ENCODE results near the gene PIK3R6.

PIK3R6 gene, protein sequence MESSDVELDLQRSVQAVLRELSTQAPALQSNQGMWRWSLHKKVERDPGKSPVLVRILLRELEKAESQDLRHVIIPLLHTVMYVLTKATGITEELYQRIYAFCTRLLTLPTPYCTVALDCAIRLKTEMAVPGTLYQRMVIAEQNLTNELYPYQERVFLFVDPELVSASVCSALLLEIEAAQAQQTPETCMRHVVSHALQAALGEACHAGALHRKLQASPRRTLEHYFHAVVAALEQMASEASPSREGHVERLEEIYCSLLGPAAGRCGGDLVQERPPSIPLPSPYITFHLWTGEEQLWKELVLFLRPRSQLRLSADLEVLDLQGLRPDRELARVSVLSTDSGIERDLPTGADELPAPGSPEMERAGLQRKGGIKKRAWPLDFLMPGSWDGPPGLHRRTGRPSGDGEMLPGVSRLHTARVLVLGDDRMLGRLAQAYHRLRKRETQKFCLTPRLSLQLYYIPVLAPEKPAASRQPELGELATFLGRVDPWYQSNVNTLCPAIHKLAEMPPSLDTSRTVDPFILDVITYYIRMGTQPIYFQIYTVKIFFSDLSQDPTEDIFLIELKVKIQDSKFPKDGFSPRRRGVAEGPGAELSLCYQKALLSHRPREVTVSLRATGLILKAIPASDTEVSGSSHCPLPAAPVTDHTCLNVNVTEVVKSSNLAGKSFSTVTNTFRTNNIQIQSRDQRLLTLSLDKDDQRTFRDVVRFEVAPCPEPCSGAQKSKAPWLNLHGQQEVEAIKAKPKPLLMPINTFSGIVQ

DNA sequence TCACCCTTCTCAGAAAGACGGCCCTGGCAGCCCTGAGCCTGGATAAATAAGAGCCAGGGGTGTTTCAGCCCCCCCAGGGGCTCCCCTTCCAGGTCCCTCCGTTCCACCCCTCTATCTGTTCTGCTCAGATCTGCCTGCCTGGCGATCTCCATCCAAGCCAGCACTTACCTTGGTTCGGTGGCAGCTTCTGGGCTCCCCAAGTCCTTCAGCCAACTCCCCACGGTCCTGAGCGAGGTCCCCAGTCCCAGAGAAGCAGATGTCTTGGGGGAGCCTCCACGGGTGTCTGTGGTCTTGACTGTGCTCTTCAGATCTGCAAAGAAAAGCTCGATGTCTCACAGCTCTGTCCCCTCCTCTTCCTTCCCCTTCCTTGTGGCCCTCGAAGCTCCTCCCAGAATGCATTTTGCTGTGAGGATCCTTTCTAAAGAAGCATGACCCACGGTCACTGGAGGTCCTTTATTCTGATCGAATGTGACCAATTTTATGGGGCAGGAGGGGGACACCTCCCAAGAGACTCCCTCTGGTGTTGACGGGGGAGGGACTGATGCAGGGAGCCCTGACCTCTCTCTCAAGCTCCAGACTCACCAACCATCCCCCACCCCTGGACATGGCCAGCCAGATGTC, at the start of gene PIK3R6:
Gene PIK3R6, minus strand, starts transcription at position 314 of the 621 bp plus-strand sequence. CDS start 17,880 bp downstream, outside the sequence.
- no peak for DNase-seq (ENCODE audit: low read depth)

DNA sequence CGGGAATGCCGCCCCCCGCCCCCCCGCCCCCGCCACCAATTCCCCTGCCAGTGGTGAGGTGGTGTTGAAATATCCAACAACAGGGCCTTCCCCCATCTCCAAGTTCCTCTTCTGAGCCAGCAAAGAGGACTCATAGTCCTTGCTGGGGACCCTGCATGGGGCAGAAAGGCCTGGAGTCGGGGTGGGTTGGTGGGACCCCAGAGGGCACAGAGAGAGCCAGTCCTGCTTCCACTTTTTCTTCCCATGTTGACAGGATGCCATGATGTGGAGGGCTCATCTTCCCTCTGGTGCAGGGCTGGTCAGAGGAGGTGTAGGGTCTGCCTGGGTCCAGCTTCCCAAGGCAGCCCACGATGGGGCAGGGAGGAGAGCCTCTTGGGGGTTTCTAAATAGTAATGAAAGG, 49.0 kb upstream of the PIK3R6 start:
- no peak for DNase-seq (ENCODE audit: low read depth)

DNA sequence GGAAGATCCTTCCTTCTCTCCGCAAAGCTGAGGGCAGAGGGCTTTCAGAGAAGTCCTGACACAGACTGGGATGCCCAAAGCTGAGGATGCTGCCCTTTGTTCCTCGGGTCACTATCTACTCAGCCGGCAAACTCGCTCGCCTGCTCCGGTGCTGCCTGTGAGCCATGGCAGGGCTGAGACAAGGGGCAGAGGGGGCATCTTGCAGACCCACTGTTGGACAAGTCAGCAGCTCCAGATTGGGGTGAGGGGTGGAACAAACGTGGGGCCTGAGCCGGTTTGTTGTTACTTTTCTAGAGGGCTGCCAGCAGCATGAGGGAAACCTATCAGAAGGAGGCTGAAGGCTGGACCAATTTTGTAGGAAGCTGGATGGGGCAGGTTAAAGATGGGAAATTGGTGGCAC, 47.1 kb upstream of the PIK3R6 start:
- DNase-seq (ENCODE audit: low read depth) = no peak

DNA sequence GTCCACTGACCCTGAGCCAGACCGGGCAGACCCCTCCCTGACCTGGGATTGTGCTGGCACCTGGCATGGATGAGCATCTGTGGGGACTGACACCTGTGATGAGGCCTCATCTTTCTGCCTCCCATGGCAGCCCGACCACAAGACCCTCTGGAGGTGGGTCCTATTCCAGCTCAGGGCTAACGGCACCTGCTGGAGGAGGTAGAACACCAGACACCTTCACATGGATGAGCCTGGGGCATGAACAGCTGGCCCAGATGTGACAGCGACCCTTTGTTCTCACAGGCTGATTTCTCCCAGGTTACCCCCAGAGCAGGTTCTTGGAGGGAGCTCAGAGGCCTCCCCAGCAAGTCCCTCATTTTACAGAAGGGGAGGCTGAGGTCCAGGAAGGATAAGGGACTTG, 46.4 kb upstream of the PIK3R6 start:
- no peak for DNase-seq (ENCODE audit: low read depth)

DNA sequence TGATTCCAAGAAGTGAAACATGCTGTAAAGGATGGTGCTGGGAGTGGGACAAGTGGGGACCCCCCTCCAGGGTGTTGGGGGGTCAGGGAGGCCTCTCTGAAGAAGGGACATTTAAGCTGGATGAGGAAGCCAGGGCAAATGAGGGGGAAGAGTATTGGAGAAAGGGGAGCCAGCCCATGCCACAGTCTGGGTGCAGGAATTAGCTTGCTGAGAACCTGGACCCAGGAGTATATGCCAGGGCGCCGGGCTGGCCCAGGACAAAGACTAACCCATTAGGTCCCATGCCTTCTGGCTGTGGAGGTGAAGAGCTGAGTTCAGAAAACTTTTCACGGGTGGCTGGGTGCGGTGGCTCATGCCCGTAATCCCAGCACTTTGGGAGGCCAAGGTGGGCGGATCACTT, 45.6 kb upstream of the PIK3R6 start:
- no peak for DNase-seq (ENCODE audit: low read depth)

DNA sequence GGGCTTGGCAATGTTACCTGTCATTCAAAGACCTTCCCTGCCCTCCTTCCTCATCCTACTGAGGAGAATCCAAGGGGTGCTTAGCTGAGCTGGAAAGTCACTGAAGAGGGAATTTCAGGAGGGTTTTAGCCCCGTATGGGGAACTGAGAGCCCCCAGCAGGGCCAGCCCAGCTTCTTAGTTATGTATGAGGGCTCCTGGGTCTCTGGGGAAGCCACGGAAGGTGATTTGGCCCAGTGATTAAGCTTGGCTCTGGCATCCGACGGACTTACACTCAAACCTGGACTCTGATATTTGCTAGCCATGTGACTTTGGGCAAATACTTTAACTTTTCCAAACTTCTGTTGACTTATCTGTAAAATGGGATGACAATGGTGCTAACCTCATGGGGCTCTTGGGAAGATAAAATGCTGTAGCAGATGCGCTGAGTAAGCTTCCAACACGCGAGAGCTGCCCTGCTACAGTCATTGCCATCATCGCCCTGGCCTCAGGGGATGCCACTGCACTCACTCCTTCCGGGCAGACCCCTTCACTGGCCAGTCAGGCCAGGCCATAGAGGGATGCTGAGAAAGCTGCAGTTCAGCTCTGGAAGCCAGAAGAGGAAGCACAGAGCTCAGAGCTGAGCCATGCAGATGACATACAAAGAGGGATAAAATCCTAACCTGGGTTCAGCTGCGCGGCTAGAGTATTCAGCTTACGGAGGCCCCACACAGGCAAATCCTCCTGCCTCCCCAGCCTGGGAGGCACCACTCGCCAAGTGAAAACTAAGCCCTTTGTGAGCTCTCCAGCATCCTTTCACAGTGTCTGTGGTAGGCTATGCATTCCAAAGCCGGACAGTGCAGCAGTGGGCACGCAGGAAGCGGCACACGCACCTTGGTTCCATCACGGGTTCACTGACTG, 44.9 kb upstream of the PIK3R6 start:
- DNase-seq (ENCODE audit: low read depth) = no peak

DNA sequence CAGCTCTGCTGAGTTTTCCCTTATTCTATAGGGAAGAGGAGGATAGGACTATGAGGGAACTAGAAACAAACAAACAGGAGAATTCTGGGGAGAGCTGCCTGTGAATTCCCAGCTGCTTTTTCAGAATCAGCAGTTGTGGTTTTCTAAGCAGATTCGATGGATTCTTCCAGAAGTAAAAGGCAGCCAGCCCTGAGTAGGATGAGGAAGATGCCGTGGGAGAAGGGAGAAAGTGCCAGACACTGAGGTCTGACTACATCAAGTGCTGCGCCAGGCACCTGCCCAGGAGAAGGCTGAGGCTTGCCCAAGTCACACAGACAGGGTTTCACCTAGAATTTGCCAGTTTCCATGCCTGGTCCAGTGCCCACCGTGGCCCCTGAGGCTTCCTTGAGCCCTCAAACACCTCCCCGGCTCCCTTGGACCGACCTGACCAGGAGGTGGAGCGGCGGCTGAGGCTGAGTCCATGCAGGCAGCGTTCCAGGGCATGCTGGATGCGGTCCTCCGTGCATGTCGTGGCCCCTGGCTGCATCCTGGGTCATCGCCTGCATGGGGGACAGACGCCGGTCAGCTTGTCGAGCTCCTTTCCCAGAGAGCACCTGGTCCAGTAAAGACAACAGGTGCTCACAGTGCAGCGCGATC, 43.6 kb upstream of the PIK3R6 start:
- no peak for DNase-seq (ENCODE audit: low read depth)

DNA sequence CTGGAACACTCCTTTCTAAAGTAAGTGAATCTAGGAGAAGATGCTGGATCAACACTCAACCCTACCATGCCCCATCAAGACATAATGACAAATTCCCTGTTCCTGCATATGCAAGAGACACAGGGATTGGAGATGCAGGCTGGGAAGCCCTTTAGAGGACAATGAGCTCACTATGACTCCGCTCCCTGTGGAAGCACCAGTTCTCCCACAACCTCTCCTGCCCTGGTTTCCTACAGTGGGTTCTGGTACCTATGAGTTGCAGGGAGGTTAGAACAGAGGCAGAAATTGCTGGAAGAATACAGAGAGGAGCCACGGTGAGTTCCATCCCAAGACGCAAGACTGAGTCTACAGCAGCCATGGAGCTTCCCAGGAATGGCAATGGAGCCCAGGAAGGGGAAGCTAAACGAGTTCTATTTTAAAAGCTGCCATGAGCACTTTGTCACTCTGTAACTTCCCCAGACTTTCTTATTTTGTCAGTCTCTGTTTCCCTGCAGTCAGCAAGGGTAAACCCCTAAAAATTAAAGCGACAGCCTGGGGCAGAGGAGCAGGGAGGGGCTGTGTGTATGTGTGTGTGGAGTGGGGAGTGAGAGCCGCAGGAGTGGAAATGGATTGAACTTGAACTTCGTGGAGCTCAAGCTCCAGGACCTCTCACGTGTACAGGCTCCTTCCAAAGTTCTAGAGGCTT, 42.3 kb upstream of the PIK3R6 start:
- DNase-seq (ENCODE audit: low read depth) = no peak

DNA sequence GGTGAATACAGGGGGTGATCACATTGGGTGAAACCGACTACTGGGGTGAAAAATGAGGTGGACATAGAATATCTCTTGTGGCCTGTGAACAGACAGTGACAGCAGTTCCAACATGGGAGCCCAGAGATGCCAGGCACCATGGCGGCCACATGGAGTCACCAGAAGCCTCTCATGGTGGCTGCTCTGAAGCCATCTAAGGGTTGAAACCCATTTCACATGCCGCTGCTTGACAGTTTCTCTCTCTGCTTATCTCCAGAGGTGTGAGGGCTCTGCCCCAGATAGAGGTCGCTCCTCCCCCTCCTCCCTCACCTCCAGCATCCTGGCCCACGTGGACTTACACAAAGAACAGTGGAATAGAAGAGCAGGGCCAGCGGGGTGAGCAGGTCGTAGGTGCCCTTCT, 37.9 kb upstream of the PIK3R6 start:
- DNase-seq (ENCODE audit: low read depth) = no peak

DNA sequence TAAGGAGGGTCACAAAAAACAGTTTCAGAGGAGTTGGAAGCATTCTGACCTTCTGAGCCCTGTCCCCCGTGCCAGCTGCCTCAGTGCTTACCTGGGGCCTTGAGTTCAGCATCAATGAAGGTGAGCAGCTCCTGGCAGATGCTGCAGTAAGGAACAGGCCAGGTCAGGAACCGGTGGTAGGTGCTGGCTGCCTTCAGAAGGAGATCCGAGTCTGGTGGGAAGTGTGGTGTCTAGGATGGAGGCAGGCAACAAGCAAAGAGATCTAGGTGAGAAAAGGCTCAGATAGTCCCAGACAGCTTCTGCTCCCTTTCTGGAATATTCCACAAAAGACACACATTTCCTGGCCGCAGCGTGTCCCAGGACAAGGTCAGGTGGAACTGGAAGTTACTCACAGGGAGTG, 37.2 kb upstream of the PIK3R6 start:
- no peak for DNase-seq (ENCODE audit: low read depth)

DNA sequence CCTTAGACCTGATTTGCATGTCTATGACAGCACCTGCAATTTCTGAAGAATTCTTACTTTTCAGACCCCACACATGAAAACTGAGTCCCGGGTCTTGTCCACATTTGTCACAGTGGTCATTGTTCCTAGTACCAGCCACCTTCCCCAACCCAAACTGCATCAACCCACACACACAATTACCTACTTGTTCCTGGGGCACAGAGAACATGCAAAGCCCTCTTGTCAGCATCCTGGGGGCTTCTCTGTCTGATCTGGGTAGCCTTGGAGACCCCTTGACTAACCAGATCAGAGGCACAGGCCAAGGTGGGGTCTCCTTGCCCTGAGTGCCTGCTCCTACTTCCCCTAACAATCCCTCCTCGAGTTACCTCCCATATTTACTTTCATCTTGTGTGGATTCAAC, 36.7 kb upstream of the PIK3R6 start:
- no peak for DNase-seq (ENCODE audit: low read depth)

DNA sequence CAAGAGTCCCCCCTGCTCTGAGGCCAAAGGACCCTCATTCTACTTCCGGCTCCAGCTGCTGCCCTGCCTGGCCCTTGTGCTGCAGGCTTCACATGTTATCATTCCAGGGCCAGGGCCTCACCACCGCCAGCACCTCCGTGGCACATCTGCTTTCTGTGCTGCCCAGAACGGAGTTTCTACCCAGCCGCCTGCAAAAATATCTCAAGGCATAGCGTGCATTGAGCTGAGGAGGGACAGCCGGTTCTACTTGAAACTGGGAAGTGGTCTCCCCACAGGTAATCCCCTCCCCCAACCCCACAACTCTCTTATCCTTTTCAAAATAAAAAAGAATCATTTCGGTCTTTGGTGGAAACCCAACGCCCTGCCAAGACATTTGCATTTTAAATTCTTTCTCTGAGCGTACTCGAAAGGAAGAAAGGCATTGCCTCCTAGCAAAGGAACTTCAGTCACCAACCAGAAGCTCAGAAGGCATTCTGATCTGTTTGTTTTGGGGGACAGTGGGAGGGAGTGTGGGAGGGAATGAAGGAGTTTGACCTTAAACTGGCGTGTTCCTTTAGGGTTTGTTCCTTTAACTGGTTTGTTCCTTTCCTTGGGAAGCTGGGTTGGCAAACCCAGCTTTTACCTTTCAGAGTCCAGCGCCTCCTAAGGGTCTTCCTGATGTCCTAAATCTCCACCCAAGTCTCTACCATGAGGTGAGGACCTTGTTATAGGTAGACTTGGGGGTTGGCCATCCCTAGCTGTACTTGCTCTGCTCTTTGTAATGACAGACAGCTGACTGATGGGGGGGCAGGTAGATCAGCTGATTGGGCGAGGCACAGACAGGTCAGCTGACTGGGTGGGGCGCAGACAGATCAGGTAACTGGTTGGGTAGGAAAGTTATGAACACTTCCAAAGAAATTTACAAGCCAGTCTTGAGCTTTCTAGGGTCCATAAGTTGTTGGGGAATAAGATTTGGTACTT, 33.4 kb upstream of the PIK3R6 start:
- DNase-seq (ENCODE audit: low read depth) = no peak

DNA sequence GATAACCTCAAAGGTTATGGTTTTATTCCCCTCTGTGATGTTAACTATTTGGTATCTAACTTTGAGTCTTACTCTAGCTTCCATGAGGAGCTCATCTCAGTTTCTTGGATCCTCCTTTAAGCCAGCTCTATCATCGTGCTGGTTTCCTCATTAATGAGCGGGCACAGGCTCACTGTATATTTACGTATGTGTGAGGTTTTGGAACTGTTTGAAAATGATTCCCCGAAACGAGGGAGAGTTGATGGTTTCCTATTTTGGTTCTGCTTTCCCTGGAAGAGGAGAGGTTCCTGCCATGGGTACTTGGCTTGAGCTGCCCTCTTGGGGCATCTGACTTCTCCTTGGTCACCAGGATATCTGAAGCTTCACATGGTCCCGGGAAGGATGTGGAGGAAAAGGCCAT, 32.7 kb upstream of the PIK3R6 start:
- no peak for DNase-seq (ENCODE audit: low read depth)

DNA sequence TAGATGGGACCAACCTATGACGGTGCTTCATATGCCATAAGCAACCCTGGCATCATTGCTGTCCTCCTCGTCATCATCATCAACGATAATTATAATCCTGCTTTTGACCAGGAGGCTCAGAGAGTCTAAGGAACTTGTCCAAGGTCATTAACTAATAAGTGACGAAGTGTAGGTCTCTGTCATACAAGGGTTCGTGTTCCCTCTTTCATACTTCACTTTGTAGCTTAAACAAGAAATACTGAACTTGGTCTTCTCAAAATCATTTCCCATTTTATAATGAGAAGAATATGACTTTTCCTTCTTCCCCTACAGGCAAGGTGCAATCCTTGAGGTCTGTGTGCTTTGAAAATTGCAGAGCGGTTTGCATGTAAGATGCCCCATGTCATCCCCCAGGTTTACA, 31.2 kb upstream of the PIK3R6 start:
- DNase-seq (ENCODE audit: low read depth) = no peak

DNA sequence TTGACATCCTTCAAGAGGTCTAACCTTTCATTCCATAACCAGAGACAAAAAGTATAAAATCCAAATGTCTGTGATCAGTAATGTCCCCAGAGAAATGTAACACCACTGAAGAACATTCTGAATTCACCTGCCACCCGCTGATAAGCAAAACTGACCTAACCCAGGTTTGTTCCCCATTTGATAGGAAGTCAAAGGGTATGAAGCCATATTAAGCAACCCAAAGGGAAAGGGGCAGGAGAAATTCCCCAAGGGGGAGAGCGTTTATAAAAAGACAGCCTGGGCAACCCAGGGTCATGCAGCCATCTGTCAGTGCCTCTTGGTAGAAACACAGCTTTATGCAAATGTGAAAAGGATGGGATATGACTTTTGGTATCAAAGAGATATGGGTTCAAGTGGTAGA, 30.7 kb upstream of the PIK3R6 start:
- no peak for DNase-seq (ENCODE audit: low read depth)

DNA sequence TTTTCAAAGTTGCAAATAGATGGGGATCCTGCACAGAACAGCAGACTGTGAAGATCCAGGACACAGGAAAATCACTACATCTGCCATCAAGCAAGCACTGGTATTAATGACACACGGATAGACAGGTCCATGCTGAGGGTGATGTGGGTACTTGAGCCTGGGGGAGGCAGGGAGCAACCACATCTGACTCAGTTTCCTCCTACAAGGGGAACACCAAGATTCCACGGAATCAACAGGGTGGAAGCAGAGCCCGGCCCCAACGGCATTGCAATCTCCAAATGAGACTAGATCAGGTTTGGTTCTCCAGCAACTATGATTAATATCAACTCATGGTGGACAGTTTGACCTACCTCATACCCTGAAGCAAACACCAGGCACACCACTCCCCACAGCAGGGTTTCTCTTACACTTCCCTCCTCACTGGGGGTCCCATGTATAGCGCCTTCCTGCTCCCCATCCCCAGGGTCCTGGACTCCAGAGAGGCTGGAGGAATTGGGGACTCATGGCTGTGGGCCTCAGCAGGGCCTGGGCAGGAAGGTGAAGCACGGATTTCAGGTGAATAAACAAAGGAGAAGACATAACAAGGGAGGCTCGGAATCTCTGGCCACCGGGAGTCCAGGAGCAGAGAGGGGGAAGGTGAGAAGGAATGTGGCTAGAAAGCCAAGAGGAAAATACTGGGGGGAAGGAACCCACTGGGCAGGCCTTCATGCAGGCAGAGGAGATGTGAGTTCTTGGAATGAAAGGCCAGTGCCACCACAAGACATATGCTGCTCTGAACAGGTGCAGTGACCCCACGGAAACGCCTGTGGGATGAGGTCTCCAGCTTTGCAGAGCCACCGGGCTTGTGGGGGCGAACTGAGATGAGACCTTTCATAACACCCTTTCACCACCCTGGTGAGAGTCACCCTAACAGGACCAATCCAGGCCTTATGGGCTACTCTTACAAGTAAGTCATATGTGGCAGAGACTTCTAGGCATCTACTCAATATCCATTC, 29.5 kb upstream of the PIK3R6 start:
- DNase-seq (ENCODE audit: low read depth) = no peak

DNA sequence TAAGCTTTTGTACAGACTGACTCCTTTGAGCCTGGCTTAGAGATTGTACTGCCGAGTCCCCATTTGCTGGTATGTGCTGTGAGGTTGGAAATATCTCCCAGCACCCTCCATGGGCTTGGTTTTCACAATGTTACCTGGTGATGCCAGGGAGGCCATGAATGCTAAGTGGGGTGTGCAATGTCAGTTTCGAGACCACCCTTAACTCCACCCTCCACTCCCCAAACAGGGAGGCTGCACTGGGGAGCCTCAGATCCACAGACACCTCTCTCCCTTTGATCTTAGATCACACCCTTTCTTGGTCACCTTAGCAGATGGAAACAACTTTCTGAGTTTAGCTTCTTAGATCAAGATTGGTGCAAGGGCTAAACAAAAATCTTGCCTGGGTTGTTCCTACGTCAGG, 28.6 kb upstream of the PIK3R6 start:
- DNase-seq (ENCODE audit: low read depth) = no peak

Measured in stimulated activated CD8-positive, alpha-beta memory T cell treated with anti-CD3 and anti-CD28 coated beads, Interleukin-15, amount 100 ng/mL, for 1 hour (primary cell).